ENCODE data around the gene ZMYND8.
"Not testable (repeated sequence)": the region's sequence is repeated elsewhere in the genome, so short reads cannot be mapped to it uniquely, and the experiment has no call there.

Gene ZMYND8

DNA sequence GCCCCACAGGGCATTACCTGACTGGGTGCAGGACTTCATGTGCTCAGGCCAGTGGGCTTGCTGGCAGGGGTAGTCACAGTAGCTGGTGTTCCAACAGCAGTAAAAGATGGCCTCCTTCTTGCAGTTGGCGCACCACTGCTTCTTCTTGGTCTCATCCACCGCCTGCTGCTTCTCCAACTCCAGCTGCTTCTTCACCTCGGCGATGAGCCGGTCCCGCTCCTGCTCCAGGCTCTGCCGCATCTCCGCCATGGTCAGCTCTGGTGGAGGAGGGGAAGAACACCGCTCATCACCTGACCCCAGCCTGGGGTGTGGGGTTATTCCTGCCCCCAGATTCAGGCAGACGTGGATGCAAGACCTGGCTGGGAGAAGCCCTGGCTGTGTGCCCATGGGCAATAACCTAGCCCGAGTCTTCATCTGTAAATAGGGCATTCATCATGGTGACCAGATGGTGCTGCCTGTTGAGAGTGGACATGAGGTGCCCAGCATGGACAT lies 132.2 kb downstream of the ZMYND8 start:
- DNase-seq (ENCODE audit: low spot score), result no peak

- DNase-seq (ENCODE audit: low spot score), result no peak
Measured at GRCh38 chr20:47223896-47224295, 132.6 kb downstream of the ZMYND8 start.

GRCh38 chr20:47222468-47223119 lies 133.9 kb downstream of the ZMYND8 start:
- DNase-seq (ENCODE audit: low spot score), result no peak

- DNase-seq (ENCODE audit: low spot score), result no peak
Measured at GRCh38 chr20:47221036-47221625, 135.4 kb downstream of the ZMYND8 start.

DNA sequence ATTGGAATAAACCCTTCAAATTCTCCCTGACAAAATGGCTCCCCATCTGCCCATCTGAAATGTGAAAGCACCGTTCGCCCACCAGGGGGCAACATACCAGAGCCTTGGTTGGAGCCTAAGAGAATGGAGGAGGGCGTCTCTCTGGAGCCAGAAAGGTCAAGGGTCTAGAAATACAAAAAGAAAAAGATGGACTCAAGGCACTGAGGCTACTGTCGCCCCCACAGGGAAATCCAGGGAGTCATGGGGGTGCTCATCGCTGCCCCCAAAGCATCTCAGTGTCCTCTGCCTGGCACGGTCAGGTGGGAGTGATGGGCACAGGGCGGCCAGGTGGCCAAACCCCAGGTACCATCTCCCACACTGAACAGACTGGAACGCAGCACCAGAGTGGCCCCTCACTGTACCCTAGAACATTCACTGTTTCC lies 136.3 kb downstream of the ZMYND8 start:
- DNase-seq (ENCODE audit: low spot score), result peak; percentile 73

- no peak for DNase-seq (ENCODE audit: low spot score)
Measured at GRCh38 chr20:47217482-47218446, 138.7 kb downstream of the ZMYND8 start.

- no peak for DNase-seq (ENCODE audit: low spot score)
Measured at GRCh38 chr20:47216819-47217410, 139.6 kb downstream of the ZMYND8 start.

DNA sequence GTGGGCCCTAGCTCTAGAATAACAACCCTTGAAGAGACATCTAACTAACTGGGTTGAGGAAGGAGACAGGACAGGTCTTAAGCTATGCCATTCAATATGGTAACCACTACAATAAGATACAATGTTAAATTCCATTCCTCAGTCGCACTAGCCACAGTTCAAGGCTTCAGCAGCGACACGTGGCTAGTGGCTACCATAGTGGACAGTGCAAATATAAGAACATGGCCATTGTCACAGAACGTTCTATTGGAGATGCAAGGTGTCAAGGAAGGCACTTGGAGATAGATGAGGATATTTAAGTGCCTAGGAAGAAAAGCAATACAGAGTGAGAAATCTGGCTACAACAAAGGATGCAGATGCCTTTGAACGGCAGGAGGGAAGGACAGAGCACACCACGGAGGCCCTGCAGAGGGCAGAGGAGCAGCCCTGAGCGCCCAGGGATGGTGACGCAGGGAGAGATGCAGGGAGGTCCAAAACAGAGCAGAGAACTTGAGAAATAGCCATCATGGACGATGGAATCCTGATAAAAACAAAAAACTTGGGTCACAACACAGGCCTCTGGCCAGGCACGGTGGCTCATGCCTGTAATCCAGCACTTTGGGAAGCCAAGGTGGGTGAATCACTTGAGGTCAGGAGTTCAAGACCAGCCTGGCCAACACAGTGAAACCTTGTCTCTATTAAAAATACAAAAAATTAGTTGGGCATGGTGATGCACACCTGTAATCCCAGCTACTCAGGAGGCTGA lies 140.7 kb downstream of the ZMYND8 start:
- no peak for DNase-seq (ENCODE audit: low spot score)

DNA sequence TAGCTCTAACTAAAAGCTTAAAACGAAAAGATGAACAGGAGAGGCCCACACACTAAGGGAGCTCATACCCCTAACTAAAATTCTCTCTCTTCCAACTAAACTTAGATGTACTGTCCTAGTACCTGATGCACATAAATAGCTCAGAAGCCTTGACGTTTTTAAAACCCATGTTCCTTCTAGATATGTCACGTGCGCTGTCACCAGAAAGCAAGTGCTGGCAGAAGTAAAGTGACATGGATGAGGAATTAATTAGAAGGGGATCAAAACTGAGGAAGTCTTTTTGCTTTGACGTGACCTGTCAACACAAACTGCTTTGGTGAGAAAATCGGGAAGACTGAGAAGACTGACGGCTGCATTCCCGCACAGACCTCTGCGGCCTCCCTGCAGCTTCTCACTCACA lies 142.5 kb downstream of the ZMYND8 start:
- no peak for DNase-seq (ENCODE audit: low spot score)

DNA sequence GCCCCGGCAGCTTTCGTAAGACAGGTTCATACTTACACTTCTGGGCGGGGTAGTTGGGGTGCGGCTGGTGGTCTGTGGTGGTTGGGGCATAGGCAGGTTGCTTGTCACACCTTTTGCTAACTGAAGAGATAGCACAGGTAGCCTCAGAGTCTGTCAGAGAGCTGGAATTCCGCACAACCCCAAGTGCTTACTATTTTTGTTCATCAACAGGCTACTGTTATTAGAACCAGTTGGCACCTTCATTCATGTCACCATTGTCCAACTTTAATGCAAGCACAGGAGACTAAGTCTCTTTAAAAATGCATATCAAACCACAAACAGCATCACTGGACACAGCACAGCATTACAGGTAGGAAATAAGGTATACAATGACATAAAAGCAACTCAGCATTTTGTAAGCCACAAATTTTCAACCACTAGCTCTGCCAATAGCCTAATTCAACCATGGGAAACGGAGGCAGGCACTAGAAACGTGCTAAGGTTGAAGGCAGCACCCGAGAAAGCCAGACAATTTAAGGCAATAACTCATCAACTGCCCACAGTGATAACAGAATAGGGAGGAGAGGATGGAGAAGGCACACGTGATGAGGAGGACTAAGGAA lies 143.8 kb downstream of the ZMYND8 start:
- no peak for DNase-seq (ENCODE audit: low spot score)

- no peak for DNase-seq (ENCODE audit: low spot score)
Measured at GRCh38 chr20:47211036-47211435, 145.5 kb downstream of the ZMYND8 start.

- no peak for DNase-seq (ENCODE audit: low spot score)
Measured at GRCh38 chr20:47210470-47210869, 146.0 kb downstream of the ZMYND8 start.

DNA sequence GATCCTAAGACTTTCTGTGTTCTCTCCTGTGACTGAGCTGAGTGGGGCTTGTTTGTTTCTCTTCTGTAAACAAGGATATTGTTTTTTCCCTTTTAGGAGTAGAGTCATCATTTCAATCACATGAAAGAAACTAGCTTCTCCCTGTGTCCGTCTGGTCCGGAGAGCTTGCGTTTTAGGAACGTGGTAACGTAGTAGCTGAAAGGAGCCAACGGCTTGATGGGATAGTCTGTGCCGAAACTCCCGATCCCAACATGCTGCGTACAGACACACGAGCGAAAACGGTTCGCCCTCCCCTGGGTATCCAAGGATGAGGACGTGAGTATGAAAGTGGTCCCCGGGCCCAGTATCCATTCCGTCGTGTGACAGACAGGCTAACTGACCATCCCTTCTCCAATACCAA lies 146.5 kb downstream of the ZMYND8 start:
- no peak for DNase-seq (ENCODE audit: low spot score)

GRCh38 chr20:47208534-47209174 lies 147.8 kb downstream of the ZMYND8 start:
- no peak for DNase-seq (ENCODE audit: low spot score)

- no peak for DNase-seq (ENCODE audit: low spot score)
Measured at GRCh38 chr20:47206962-47207641, 149.4 kb downstream of the ZMYND8 start.

- DNase-seq (ENCODE audit: low spot score), result not testable (repeated sequence)
Measured at GRCh38 chr20:47206552-47206951, 149.9 kb downstream of the ZMYND8 start.

- DNase-seq (ENCODE audit: low spot score), result peak; percentile 69
Measured at GRCh38 chr20:47205577-47206123, 150.8 kb downstream of the ZMYND8 start.

DNA sequence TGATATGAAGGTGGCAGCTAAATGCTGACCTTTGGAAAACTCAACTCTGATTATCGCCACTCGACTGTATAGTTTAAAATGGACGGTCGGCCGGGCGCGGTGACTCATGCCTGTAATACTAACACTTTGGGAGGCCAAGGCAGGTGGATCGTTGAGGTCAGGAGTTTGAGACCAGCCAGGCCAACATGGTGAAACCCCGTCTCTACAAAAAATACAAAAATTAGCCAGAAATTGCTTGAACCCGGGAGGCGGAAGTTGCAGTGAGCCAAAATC lies 151.7 kb downstream of the ZMYND8 start:
- DNase-seq (ENCODE audit: low spot score), result not testable (repeated sequence)

- no peak for DNase-seq (ENCODE audit: low spot score)
Measured at GRCh38 chr20:47204008-47204849, 152.3 kb downstream of the ZMYND8 start.
